K562 (cell line): Measurements from ENCODE around the gene RTL10. TPM values are rescaled to one million over a fixed set of nuclear protein-coding genes. Genes with fewer than 3 reads are reported as not detected.

Experiments
- ATAC-seq: fragments of 200-7000 bp; cut with Tn5 transposase; 3 replicates; pipeline ENCODE4 v1.9.1; 2020; ENCODE audit warnings: moderate library complexity
- BruUV-seq: library from RNA; stranded (reverse); fragments of 400-500 nt; replicated peaks from 2 replicates; lab custom pipeline; 2021; lab: Mats Ljungman, UMichigan
- CTCF ChIA-PET: fragments of 300-600 bp; formaldehyde crosslinking; extraction: SDS; loops from one replicate; lab custom pipeline; 2021; ENCODE audit warnings: low intra/inter-chr PET ratio; lab: Yijun Ruan, JAX
- POLR2A ChIA-PET: fragments of 300-600, 350-650 bp; sonication (Branson Sonifier 250); formaldehyde crosslinking; extraction: SDS; loops from one replicate; lab custom pipeline; 2021; ENCODE audit warnings: antibody characterized with exemption, inconsistent platforms; lab: Yijun Ruan, JAX
- DNase-seq, 4 experiments: peaks; one replicate each; pipeline versions ENCODE4 v3.0.0 to v3.0.0-alpha.2; 2011 to 2018; ENCODE audit warnings: low spot score in 3 of 4, mixed read lengths in 3 of 4; ENCODE audit errors: extremely low read depth in 1 of 4
- FAIRE-seq: peaks from 2 replicates; lab custom pipeline; 2011; peaks lifted over from hg19 to GRCh38; lab: Jason Lieb, UNC
- H2AFZ ChIP-seq: 2 replicates; pipeline ENCODE4 v1.6.0; 2011; ENCODE audit warnings: low read depth, low read length, control low read depth, inconsistent platforms
- H3K27ac ChIP-seq: fragments of 200-600 bp; 3 replicates; pipeline ENCODE4 v1.8.0; 2011; ENCODE audit warnings: low read depth, mild to moderate bottlenecking, control low read depth, inconsistent platforms, low read length, moderate library complexity, mixed read lengths; ENCODE audit errors: extremely low read depth
- H3K27me3 ChIP-seq, 2 experiments: fragments of 300-600 bp in 1 of 2; 2 replicates in 1 of 2; 3 replicates in 1 of 2; pipeline versions ENCODE4 v1.6.0 to v1.8.0; 2011; ENCODE audit warnings: inconsistent platforms in 2 of 2, low read length in 2 of 2, mild to moderate bottlenecking in 1 of 2, mixed read lengths in 1 of 2, moderate library complexity in 1 of 2; ENCODE audit not compliant: control insufficient read depth in 2 of 2, insufficient read depth in 2 of 2
- H3K36me3 ChIP-seq: fragments of 300-600 bp; 3 replicates; pipeline ENCODE4 v1.8.0; 2011; ENCODE audit warnings: mild to moderate bottlenecking, low read length, inconsistent platforms; ENCODE audit not compliant: control insufficient read depth, insufficient read depth
- H3K4me1 ChIP-seq, 2 experiments: fragments of 200-600 bp in 1 of 2; replicated peaks in 1 of 2; 2 replicates in 1 of 2; 3 replicates in 1 of 2; pipeline versions ENCODE4 v1.5.1 to v1.8.0; 2011; ENCODE audit warnings: inconsistent platforms in 2 of 2, low read length in 2 of 2, mild to moderate bottlenecking in 1 of 2, mixed read lengths in 1 of 2, moderate library complexity in 1 of 2; ENCODE audit not compliant: control insufficient read depth in 2 of 2, insufficient read depth in 2 of 2
- H3K4me2 ChIP-seq: 2 replicates; pipeline ENCODE4 v1.6.1; 2011; ENCODE audit warnings: low read length, control low read depth, inconsistent platforms, mixed read lengths; ENCODE audit not compliant: insufficient read depth
- H3K4me3 ChIP-seq: fragments of 200-600 bp; sonication (generic), shearing (Covaris generic); 2 replicates; pipeline ENCODE4 v1.5.1; 2016; ENCODE audit warnings: control low read depth, inconsistent platforms
- H3K79me2 ChIP-seq: fragments of 200-600 bp; 3 replicates; pipeline ENCODE4 v1.8.0; 2011; ENCODE audit warnings: low read length, inconsistent platforms; ENCODE audit not compliant: control insufficient read depth, insufficient read depth
- H3K9ac ChIP-seq, 2 experiments: 2 replicates each; pipeline versions ENCODE4 v1.6.0 to v1.6.1; 2011; ENCODE audit warnings: low read depth in 2 of 2, low read length in 2 of 2, control low read depth in 1 of 2, inconsistent platforms in 1 of 2, mild to moderate bottlenecking in 1 of 2, mixed read lengths in 1 of 2; ENCODE audit not compliant: insufficient read depth in 1 of 2
- H3K9me1 ChIP-seq: one replicate; pipeline ENCODE4 v1.6.0; 2011; ENCODE audit warnings: inconsistent platforms, mild to moderate bottlenecking, low read length, moderate library complexity; ENCODE audit not compliant: control insufficient read depth, insufficient read depth
- H3K9me3 ChIP-seq: replicated peaks from 2 replicates; pipeline ENCODE4 v1.5.1; 2011; ENCODE audit warnings: low read depth, low read length, inconsistent platforms; ENCODE audit not compliant: control insufficient read depth, insufficient read depth
- H4K20me1 ChIP-seq: replicated peaks from 2 replicates; pipeline ENCODE4 v1.6.1; 2011; ENCODE audit warnings: low read length, inconsistent platforms, mixed read lengths; ENCODE audit not compliant: control insufficient read depth, insufficient read depth
- CAMTA2 ChIP-seq: fragments of 250-450 bp; sonication (Bioruptor Pico); conservative IDR thresholded peaks from 2 replicates; pipeline ENCODE4 v1.5.1; 2022
- CEBPG ChIP-seq, 3 experiments: fragments of 200-800 bp in 1 of 3; sonication (Bioruptor generic) in 1 of 3; sonication (generic) in 1 of 3; formaldehyde crosslinking in 1 of 3; IDR thresholded peaks in 2 of 3; conservative IDR thresholded peaks in 1 of 3; 2 replicates each; pipeline versions ENCODE4 v1.6.1 to v1.8.0; 2016 to 2022; ENCODE audit warnings: missing compliant biosample characterization in 2 of 3, missing genetic modification characterization in 2 of 3, mild to moderate bottlenecking in 1 of 3, missing genetic modification reagents in 1 of 3
- DNMT1 ChIP-seq: fragments of 450-650 bp; IDR thresholded peaks from 2 replicates; pipeline ENCODE4 v1.6.1; 2016; ENCODE audit warnings: antibody characterized with exemption, mild to moderate bottlenecking
- E2F4 ChIP-seq: sonication (generic); formaldehyde crosslinking; IDR thresholded peaks from 2 replicates; pipeline ENCODE4 v1.8.0; 2022; ENCODE audit warnings: mild to moderate bottlenecking, low read depth, missing genetic modification reagents
- HDAC8 ChIP-seq: fragments of 450-650 bp; IDR thresholded peaks from 2 replicates; pipeline ENCODE4 v1.6.1; 2016; ENCODE audit warnings: mild to moderate bottlenecking, missing genetic modification characterization, moderate library complexity, missing compliant biosample characterization
- HMGN3 ChIP-seq: IDR thresholded peaks from 2 replicates; pipeline ENCODE4 v1.6.1; 2011; ENCODE audit warnings: borderline replicate concordance, low read depth, mild to moderate bottlenecking, mixed read lengths, low read length; ENCODE audit not compliant: insufficient read length; ENCODE audit errors: extremely low read depth
- HNRNPH1 ChIP-seq: fragments of 200-400 bp; formaldehyde crosslinking; optimal IDR thresholded peaks from 2 replicates; pipeline ENCODE3; 2017; ENCODE audit warnings: low read depth, mild to moderate bottlenecking, low read length, moderate library complexity
- IRF9 ChIP-seq: fragments of 450-650 bp; IDR thresholded peaks from 2 replicates; pipeline ENCODE4 v1.6.1; 2016; ENCODE audit warnings: missing biosample characterization, missing genetic modification characterization
- KAT2B ChIP-seq: IDR thresholded peaks from one replicate; pipeline ENCODE4 v1.6.1; 2012; ENCODE audit warnings: low read depth, mild to moderate bottlenecking, control low read depth, inconsistent platforms, low read length, moderate library complexity
- RCOR1 ChIP-seq, 2 experiments: IDR thresholded peaks; 2 replicates each; pipeline ENCODE4 v1.6.1; 2012; ENCODE audit warnings: low read depth in 2 of 2, low read length in 2 of 2, borderline replicate concordance in 1 of 2, improper control_type of control experiment in 1 of 2
- SRSF7 ChIP-seq: fragments of 200-400 bp; formaldehyde crosslinking; optimal IDR thresholded peaks from 2 replicates; pipeline ENCODE3; 2017; ENCODE audit warnings: mild to moderate bottlenecking, low read depth, low read length
- TGIF2 ChIP-seq: sonication (generic); formaldehyde crosslinking; IDR thresholded peaks from 2 replicates; pipeline ENCODE4 v1.8.1; 2022; ENCODE audit warnings: mild to moderate bottlenecking, missing genetic modification reagents, moderate library complexity
- WHSC1 ChIP-seq: IDR thresholded peaks from one replicate; pipeline ENCODE4 v1.6.1; 2012; ENCODE audit warnings: low read length, control low read depth, inconsistent platforms
- ZC3H11A ChIP-seq: IDR thresholded peaks from 2 replicates; pipeline ENCODE4 v1.6.1; 2012; ENCODE audit warnings: low read depth, low read length, improper control_type of control experiment
- ZEB2 ChIP-seq: fragments of 450-650 bp; IDR thresholded peaks from 2 replicates; pipeline ENCODE4 v1.6.1; 2016
- ZNF174 ChIP-seq: fragments of 250-450 bp; sonication (Bioruptor Pico); IDR thresholded peaks from 2 replicates; pipeline ENCODE4 v1.4.0; 2020; ENCODE audit warnings: mild to moderate bottlenecking
- ZNF184 ChIP-seq: sonication (generic); formaldehyde crosslinking; IDR thresholded peaks from 2 replicates; pipeline ENCODE4 v1.5.0; 2020; ENCODE audit warnings: missing genetic modification reagents
- ZNF316 ChIP-seq: fragments of 450-650 bp; IDR thresholded peaks from 2 replicates; pipeline ENCODE4 v1.6.1; 2016
- WGBS: fragments of 100-300 bp; shearing (Covaris generic); methylation state at CpG from one replicate; pipeline ENCODE4 v1.1.6; 2016; ENCODE audit warnings: low coverage, mixed read lengths; ENCODE audit not compliant: insufficient coverage; ENCODE audit errors: missing lambda C conversion rate; 5-methylcytosine and 5-hydroxymethylcytosine counted together
- in situ Hi-C: fragments of 300-500 bp; cut with MboI; formaldehyde crosslinking; loops from 4 replicates; pipeline ENCODE4 v1.15.0; 2018; ENCODE audit warnings: inconsistent platforms, mixed read lengths
- intact Hi-C: fragments of 100-400 bp; cut with micrococcal nuclease; formaldehyde crosslinking; loops from 2 replicates; pipeline ENCODE4 v1.14.2; 2022
- polyA plus RNA-seq, 8 experiments: library from polyadenylated mRNA; depleted of rRNA in 4 of 8; stranded (reverse) in 5 of 8; unstranded in 3 of 8; fragments of >200 nt; fragmentation: Nextera tagmentation in 2 of 8; fragmentation: Illumina TruSeq in 1 of 8; extraction: Ambion mirVana in 2 of 8; extraction: Trizol in 1 of 8; gene quantifications; 2 replicates each; pipeline versions ENCODE4 v1.2.1 to v1.2.3, GENCODE V29; 2011 to 2014; ENCODE audit warnings: inconsistent platforms in 1 of 8, missing spikeins in 1 of 8
- total RNA-seq, 7 experiments: library from RNA; depleted of rRNA in 6 of 7; stranded (reverse); fragments of >200 nt in 6 of 7; fragmentation: Illumina TruSeq in 2 of 7; extraction: Trizol in 2 of 7; gene quantifications; 2 replicates each; pipeline versions ENCODE4 v1.2.1 to v1.2.3, GENCODE V29; 2011 to 2021; ENCODE audit warnings: low replicate concordance in 1 of 7
- TF ChIP-seq, protein P1 (sequence below): fragments of 450-650 bp; IDR thresholded peaks from 2 replicates; pipeline ENCODE4 v1.6.1; 2016

The RTL10 gene
- total and polyA plus RNA-seq, 9 of the 15 experiments (the other 6 are each of a cell fraction or from before 2014, with no cell fraction given) = 19.8 to 75.5 (median 32.5) TPM

GRCh38 chr22:19824212-19824925 lies 30.3 kb downstream of the RTL10 start (continued):
- TF ChIP-seq HMGN3 (peak; percentile 6), KAT2B (peak; percentile 51), CEBPG (CRISPR knock-in tag; IDR thresholded peaks at IDR 0.05) (no peak), CEBPG (tag; conservative IDR thresholded peaks at IDR 0.05 in 1 of 2, IDR thresholded peaks at IDR 0.05 in 1 of 2) (peak in 1 of 2 experiments; percentile 87; a peak in 2 of 4 replicates), IRF9 (tag) (peak; percentile 45; the same call in 1 of the 2 replicates), SRSF7 (no peak), TGIF2 (CRISPR knock-in tag) (no peak), CAMTA2 (0 out of 2 replicates have a peak, but pooled peaks have one; percentile 24), WHSC1 (peak; percentile 39), ZNF184 (CRISPR knock-in tag) (peak; percentile 52; the same call in 1 of the 2 replicates)
- TF ChIP-seq, all 486 proteins: peak for 14

DNA sequence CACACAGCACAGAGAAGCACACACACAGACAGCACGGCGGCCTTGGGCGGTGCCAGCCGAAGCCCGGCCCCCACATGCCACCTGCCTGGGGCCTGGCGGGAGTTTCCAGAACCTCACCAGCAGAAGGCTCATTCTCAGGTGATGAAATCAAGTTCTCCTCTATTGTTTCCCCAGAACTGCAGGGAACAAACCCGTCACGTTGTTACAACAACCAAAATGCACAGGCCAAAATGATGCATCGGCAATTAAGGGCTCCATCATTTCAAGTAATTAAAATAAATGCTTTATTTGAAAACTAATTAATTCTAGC lies 30.8 kb downstream of the RTL10 start:
- Histone ChIP-seq H3K27me3 (no peaks in the 10 kb centered on the region), H3K9me1 (peaks cover 3% of the 10 kb centered on the region), H3K9ac (no peak overlapping the region), H3K79me2 (no peaks in the 10 kb centered on the region), H3K4me1 (peaks cover 13 to 57% of the 10 kb centered on the region in 2 experiments; a peak in 4 of 5 replicates), H3K9me3 (no peaks in the 10 kb centered on the region; the same call in 1 of the 2 replicates), H3K4me2 (no peak overlapping the region), H3K36me3 (no peaks in the 10 kb centered on the region; the same call in 2 of the 3 replicates), H4K20me1 (no peaks in the 10 kb centered on the region; the same call in 1 of the 2 replicates), H3K4me3 (no peak overlapping the region), H2AFZ (no peak overlapping the region), H3K27ac (no peak overlapping the region)
- in situ Hi-C loops (no loop called here), intact Hi-C loops (no loop called here)
- no TSS peak for BruUV-seq
- POLR2A ChIA-PET = interaction anchor here (0.6 to 16.0 kb wide), 3 partner anchors 8 to 31 kb away, joined by 5 to 247 read pairs (median 31); no protein-coding TSS in a partner anchor
- WGBS = 89% methylated on average over 9 of the region's 9 CpGs
- no peak for DNase-seq
- no peak for FAIRE-seq
- no peak for ATAC-seq
- CTCF ChIA-PET = no interaction called here
- TF ChIP-seq RCOR1 (IDR thresholded peaks at IDR 0.05; ENCODE audit: borderline replicate concordance in 1 of 2, low read depth in 2 of 2, low read length in 2 of 2) (0 out of 4 replicates have a peak, but pooled peaks of 1 of the 2 experiments have one; percentile 23), HNRNPH1 (no peak), ZNF316 (peak; percentile 84), E2F4 (CRISPR knock-in tag) (no peak), ZC3H11A (0 out of 2 replicates have a peak, but pooled peaks have one; percentile 9), ZEB2 (no peak), ZNF174 (no peak), HDAC8 (tag) (0 out of 2 replicates have a peak, but pooled peaks have one; percentile 2), DNMT1 (no peak)
- TF ChIP-seq, protein P1, sequence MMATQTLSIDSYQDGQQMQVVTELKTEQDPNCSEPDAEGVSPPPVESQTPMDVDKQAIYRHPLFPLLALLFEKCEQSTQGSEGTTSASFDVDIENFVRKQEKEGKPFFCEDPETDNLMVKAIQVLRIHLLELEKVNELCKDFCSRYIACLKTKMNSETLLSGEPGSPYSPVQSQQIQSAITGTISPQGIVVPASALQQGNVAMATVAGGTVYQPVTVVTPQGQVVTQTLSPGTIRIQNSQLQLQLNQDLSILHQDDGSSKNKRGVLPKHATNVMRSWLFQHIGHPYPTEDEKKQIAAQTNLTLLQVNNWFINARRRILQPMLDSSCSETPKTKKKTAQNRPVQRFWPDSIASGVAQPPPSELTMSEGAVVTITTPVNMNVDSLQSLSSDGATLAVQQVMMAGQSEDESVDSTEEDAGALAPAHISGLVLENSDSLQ = no peak
